Measurements from ENCODE around the gene HMSD.

DNA sequence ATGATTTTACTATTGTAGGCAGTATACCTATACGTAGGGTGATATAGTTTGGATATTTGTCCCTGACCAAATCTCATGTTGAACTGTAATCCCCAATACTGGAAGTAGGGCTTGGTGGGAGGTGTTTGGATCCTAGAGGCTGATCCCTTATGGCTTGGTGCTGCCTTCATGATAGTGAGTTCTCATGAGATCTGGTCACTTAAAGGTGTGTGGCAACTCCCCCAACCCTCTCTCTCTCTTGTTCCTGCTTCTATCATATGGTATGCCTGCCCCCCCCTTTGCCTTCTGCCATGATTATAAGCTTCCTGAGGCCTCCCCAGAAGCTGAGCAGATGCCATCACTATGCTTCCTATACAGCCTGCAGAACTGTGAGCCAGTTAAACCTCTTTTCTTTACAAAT, 43.0 kb upstream of the HMSD start:
- TF ChIP-seq, protein P1, sequence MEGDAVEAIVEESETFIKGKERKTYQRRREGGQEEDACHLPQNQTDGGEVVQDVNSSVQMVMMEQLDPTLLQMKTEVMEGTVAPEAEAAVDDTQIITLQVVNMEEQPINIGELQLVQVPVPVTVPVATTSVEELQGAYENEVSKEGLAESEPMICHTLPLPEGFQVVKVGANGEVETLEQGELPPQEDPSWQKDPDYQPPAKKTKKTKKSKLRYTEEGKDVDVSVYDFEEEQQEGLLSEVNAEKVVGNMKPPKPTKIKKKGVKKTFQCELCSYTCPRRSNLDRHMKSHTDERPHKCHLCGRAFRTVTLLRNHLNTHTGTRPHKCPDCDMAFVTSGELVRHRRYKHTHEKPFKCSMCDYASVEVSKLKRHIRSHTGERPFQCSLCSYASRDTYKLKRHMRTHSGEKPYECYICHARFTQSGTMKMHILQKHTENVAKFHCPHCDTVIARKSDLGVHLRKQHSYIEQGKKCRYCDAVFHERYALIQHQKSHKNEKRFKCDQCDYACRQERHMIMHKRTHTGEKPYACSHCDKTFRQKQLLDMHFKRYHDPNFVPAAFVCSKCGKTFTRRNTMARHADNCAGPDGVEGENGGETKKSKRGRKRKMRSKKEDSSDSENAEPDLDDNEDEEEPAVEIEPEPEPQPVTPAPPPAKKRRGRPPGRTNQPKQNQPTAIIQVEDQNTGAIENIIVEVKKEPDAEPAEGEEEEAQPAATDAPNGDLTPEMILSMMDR (IDR thresholded peaks at IDR 0.05): no peak
- TF ChIP-seq POLR2A (IDR thresholded peaks at IDR 0.05): no peak

Data from upper lobe of left lung (tissue), 4 donors.